NCI-H460 (cell line): Measurements from ENCODE around the gene NKPD1. TPM values are rescaled to one million over a fixed set of nuclear protein-coding genes. Genes with fewer than 3 reads are reported as not detected.

Experiments used
- DNase-seq: peaks from one replicate; pipeline ENCODE4 v3.0.0-alpha.2; 2016; ENCODE audit warnings: low read depth; ENCODE audit errors: extremely low read depth
- total RNA-seq: library from RNA; depleted of rRNA; stranded (reverse); fragments of >200 nt; shearing (Covaris generic); gene quantifications from 2 replicates; pipeline ENCODE4 v1.2.3, GENCODE V29; 2014

The NKPD1 gene
- total RNA-seq, 1 experiment from 2014 or later: 0.07 TPM

GRCh38 chr19:45156011-45156630 is 4.7 kb downstream of the NKPD1 start:
- no peak for DNase-seq

GRCh38 chr19:45154064-45154827 is 6.5 kb downstream of the NKPD1 start:
- no peak for DNase-seq

GRCh38 chr19:45153339-45154063 is 7.3 kb downstream of the NKPD1 start:
- no peak for DNase-seq

GRCh38 chr19:45152504-45153338 is 8.1 kb downstream of the NKPD1 start:
- DNase-seq: no peak

- no peak for DNase-seq
Observed at GRCh38 chr19:45151821-45152503, 8.8 kb downstream of the NKPD1 start.

GRCh38 chr19:45151320-45151719 is 9.5 kb downstream of the NKPD1 start:
- DNase-seq: no peak

GRCh38 chr19:45150751-45151281 is 10.0 kb downstream of the NKPD1 start:
- no peak for DNase-seq

GRCh38 chr19:45150180-45150579 is 10.6 kb downstream of the NKPD1 start:
- DNase-seq: no peak

- no peak for DNase-seq
Observed at GRCh38 chr19:45149129-45149528, 11.7 kb downstream of the NKPD1 start.

GRCh38 chr19:45147835-45148676 is 12.7 kb downstream of the NKPD1 start:
- DNase-seq: no peak

- no peak for DNase-seq
Observed at GRCh38 chr19:45146741-45147205, 14.0 kb downstream of the NKPD1 start.

GRCh38 chr19:45146251-45146650 is 14.5 kb downstream of the NKPD1 start:
- DNase-seq: no peak

- DNase-seq: no peak
Observed at GRCh38 chr19:45145270-45146189, 15.3 kb downstream of the NKPD1 start.

- DNase-seq: no peak
Observed at GRCh38 chr19:45144431-45145269, 16.1 kb downstream of the NKPD1 start.

GRCh38 chr19:45142726-45143110 is 18.1 kb downstream of the NKPD1 start:
- no peak for DNase-seq

- no peak for DNase-seq
Observed at GRCh38 chr19:45142016-45142725, 18.6 kb downstream of the NKPD1 start.
